Upper lobe of left lung (tissue), 6 donors: ENCODE data around the gene PLA2G4B. TPM values are rescaled to one million over a fixed set of nuclear protein-coding genes. Genes with fewer than 3 reads are reported as not detected.

ENCODE experiments used
- ATAC-seq, 2 donors: fragments of 200-7000 bp; cut with Tn5 transposase; one replicate each; pipeline ENCODE4 v1.9.1; 2022; ENCODE audit warnings: mild to moderate bottlenecking in 2 of 2, moderate library complexity in 2 of 2; ENCODE audit not compliant: low FRiP score in 2 of 2
- DNase-seq, 2 donors: peaks; one replicate each; pipeline ENCODE4 v3.0.0-alpha.2; 2019 to 2020
- H3K27ac ChIP-seq, 4 donors: fragments of 200-600 bp; sonication (generic); one replicate each; pipeline ENCODE4 v1.5.1; 2016 to 2019
- H3K27me3 ChIP-seq, 4 donors: fragments of 200-600 bp; sonication (generic); one replicate each; pipeline ENCODE4 v1.5.1; 2017 to 2019
- H3K36me3 ChIP-seq, 4 donors: fragments of 200-600 bp; sonication (generic); one replicate each; pipeline ENCODE4 v1.5.1; 2016 to 2019
- H3K4me1 ChIP-seq, 4 donors: fragments of 200-600 bp; sonication (generic); one replicate each; pipeline ENCODE4 v1.5.1; 2018 to 2019
- H3K4me3 ChIP-seq, 4 donors: fragments of 200-600 bp; sonication (generic); one replicate each; pipeline ENCODE4 v1.5.1; 2017 to 2019; ENCODE audit warnings: mild to moderate bottlenecking in 2 of 4, moderate library complexity in 1 of 4
- H3K9me3 ChIP-seq, 4 donors: fragments of 200-600 bp; sonication (generic); one replicate each; pipeline ENCODE4 v1.5.1; 2018 to 2019
- EP300 ChIP-seq, 4 donors: sonication (generic); formaldehyde crosslinking; IDR thresholded peaks; one replicate each; pipeline ENCODE4 v1.5.1; 2017; ENCODE audit warnings: antibody characterized with exemption in 4 of 4, control low read depth in 2 of 4
- POLR2A ChIP-seq, 4 donors: fragments of 450-650 bp; IDR thresholded peaks; one replicate each; pipeline ENCODE4 v1.5.1; 2016 to 2017; ENCODE audit warnings: antibody characterized with exemption in 4 of 4, mild to moderate bottlenecking in 2 of 4
- POLR2AphosphoS5 ChIP-seq, 2 donors: sonication (generic); formaldehyde crosslinking; IDR thresholded peaks; one replicate each; pipeline ENCODE4 v1.5.1; 2017; ENCODE audit warnings: antibody characterized with exemption in 2 of 2
- WGBS, 2 donors: methylation state at CpG; one replicate each; pipeline ENCODE4 v1.1.5; 2017 to 2018; 5-methylcytosine and 5-hydroxymethylcytosine counted together
- small RNA-seq, 4 donors: library from RNA; depleted of rRNA; stranded (forward); fragments of <200 nt; gene quantifications; one replicate each; pipeline ENCODE3, GENCODE V24; 2016
- total RNA-seq, 6 donors: library from RNA; depleted of rRNA in 4 of 6; stranded (reverse); fragments of >200 nt in 4 of 6; gene quantifications; one replicate each; pipeline versions ENCODE4 v1.1.0 to v1.2.1, GENCODE V29; 2016 to 2021
- TF ChIP-seq, protein P1 (sequence below), 6 experiments: fragments of 450-650 bp in 4 of 6; fragments of 200-600 bp in 2 of 6; sonication (generic) in 2 of 6; IDR thresholded peaks; one replicate each; pipeline ENCODE4 v1.5.1; 2016 to 2019; ENCODE audit warnings: antibody characterized with exemption in 6 of 6
- donor health status: DM: no; HTN: no; CAD: no; lungs with moderate emphysema.
- donor health status: DM: no; HTN: yes; CAD: no; lungs with severe emphysema.

The PLA2G4B gene
- total RNA-seq, 6 donors from 2014 or later, result 4.7 to 71.2 (median 14.4) TPM

DNA sequence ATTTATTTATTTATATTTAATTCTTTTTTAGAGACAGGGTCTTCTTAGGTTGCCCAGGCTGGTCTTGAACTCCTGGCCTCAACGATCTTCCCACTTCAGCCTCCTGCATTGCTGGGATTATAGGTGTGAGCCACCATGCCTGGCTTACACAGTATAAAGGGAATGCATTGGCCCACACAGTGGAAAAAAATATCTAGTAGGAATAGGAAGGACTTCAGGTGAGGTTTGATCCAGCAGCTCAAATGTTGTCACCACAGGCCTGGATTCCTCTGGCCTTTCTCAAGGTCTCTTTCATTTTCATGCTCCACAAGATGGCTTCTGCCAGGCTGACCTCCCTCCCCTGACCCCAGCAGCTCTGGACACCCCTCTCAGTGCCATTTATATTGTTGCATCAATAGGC lies 57.3 kb downstream of the PLA2G4B start:
- no peaks in the 10 kb centered on the region for H3K9me3 ChIP-seq
- ATAC-seq (no peak), DNase-seq (no peak)
- H3K27ac ChIP-seq, result no peak overlapping the region
- 95 to 96% methylated on average over 1 of the region's 1 CpG for WGBS, 2 donors
- H3K27me3 ChIP-seq, result no peaks in the 10 kb centered on the region
- H3K4me3 ChIP-seq, result no peak overlapping the region
- TF ChIP-seq POLR2A (IDR thresholded peaks at IDR 0.05), result no peak
- TF ChIP-seq POLR2AphosphoS5 (IDR thresholded peaks at IDR 0.05), result no peak
- no peak for TF ChIP-seq EP300 (IDR thresholded peaks at IDR 0.05)
- TF ChIP-seq, protein P1, sequence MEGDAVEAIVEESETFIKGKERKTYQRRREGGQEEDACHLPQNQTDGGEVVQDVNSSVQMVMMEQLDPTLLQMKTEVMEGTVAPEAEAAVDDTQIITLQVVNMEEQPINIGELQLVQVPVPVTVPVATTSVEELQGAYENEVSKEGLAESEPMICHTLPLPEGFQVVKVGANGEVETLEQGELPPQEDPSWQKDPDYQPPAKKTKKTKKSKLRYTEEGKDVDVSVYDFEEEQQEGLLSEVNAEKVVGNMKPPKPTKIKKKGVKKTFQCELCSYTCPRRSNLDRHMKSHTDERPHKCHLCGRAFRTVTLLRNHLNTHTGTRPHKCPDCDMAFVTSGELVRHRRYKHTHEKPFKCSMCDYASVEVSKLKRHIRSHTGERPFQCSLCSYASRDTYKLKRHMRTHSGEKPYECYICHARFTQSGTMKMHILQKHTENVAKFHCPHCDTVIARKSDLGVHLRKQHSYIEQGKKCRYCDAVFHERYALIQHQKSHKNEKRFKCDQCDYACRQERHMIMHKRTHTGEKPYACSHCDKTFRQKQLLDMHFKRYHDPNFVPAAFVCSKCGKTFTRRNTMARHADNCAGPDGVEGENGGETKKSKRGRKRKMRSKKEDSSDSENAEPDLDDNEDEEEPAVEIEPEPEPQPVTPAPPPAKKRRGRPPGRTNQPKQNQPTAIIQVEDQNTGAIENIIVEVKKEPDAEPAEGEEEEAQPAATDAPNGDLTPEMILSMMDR (IDR thresholded peaks at IDR 0.05), result no peak
- peaks cover 0 to 37% (median 14%) of the 10 kb centered on the region in 4 donors for H3K36me3 ChIP-seq
- H3K4me1 ChIP-seq, result peaks cover 19 to 28% (median 23%) of the 10 kb centered on the region in 4 donors

GRCh38 chr15:41896566-41896965 lies 57.9 kb downstream of the PLA2G4B start:
- H3K36me3 ChIP-seq, result peaks cover 0 to 41% (median 16%) of the 10 kb centered on the region in 4 donors

DNA sequence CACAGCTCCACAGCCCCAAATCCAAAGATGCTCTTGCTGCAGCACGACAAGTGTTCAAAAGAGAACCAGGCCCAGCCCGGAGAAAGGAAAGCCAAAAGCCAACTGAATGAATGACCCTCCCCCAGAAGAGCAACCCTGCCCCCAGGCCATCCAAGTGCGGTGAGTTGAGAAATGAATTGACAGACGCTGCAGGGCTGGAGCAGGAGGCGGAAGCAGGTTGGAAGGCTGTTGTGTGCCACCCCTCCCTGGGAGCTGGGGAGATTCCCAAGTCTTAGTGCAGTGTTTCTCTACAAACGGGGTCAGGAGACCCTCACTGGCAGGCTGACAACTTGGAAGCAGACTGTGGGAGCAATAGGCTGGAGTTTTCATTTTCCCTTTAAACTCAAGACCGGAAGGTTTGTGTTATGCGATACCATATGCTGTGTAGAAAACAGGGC lies 58.7 kb downstream of the PLA2G4B start:
- no peak for DNase-seq
- 72 to 85% methylated on average over 8 of the region's 8 CpGs for WGBS, 2 donors
- TF ChIP-seq POLR2AphosphoS5 (IDR thresholded peaks at IDR 0.05) (no peak), EP300 (IDR thresholded peaks at IDR 0.05) (no peak), POLR2A (IDR thresholded peaks at IDR 0.05) (no peak)
- TF ChIP-seq, protein P1 (IDR thresholded peaks at IDR 0.05), result no peak

More at GRCh38 chr15:41896566-41896965, 57.9 kb downstream of the PLA2G4B start:
- Histone ChIP-seq H3K27ac (no peak overlapping the region), H3K9me3 (no peaks in the 10 kb centered on the region), H3K4me3 (no peak overlapping the region), H3K27me3 (no peaks in the 10 kb centered on the region), H3K4me1 (peaks cover 19 to 28% (median 23%) of the 10 kb centered on the region in 4 donors)
- TF ChIP-seq, protein P1 (IDR thresholded peaks at IDR 0.05), result no peak
- no peak for ATAC-seq
- WGBS, 2 donors, result 72 to 95% methylated on average over 4 to 6 of the region's 6 CpGs
- no peak for DNase-seq

More for the DNA sequence above, 58.7 kb downstream of the PLA2G4B start:
- peaks cover 19 to 28% (median 23%) of the 10 kb centered on the region in 4 donors for H3K4me1 ChIP-seq
- peaks cover 0 to 41% (median 17%) of the 10 kb centered on the region in 4 donors for H3K36me3 ChIP-seq
- no peaks in the 10 kb centered on the region for H3K27me3 ChIP-seq
- ATAC-seq, result no peak
- H3K27ac ChIP-seq, result peak overlapping the region in 1 of 4 donors; percentile 20
- H3K9me3 ChIP-seq, result no peaks in the 10 kb centered on the region
- no peak overlapping the region for H3K4me3 ChIP-seq

Small RNAs within 50 kb of the gene (small RNA-seq; reads per million reads assigned to genes)
- gene JMJD7-PLA2G4B (0 to 0.43 (median 0) reads per million in 4 donors), gene MIR4310 (0 reads per million in 4 donors), gene RNA5SP393 (0 reads per million in 4 donors)

Other genes starting within 250 kb of the PLA2G4B start
- gene MGA, start 178.4 kb upstream of the PLA2G4B start, total RNA-seq, result 10 to 100 TPM; 22.8 to 54.5 (median 33.4) TPM
- gene MAPKBP1, start 64.4 kb upstream of the PLA2G4B start, total RNA-seq, result 10 to 100 TPM; 12.8 to 83.8 (median 26.8) TPM
- 10 to 100 TPM; 14.4 to 41.5 (median 31.2) TPM for gene JMJD7, start 10.8 kb upstream of the PLA2G4B start, total RNA-seq
- 1 to 10 TPM in 3 of 6 donors, under 1 TPM in 3; 0.20 to 9.4 (median 2.0) TPM for gene SPTBN5, start 55.2 kb downstream of the PLA2G4B start, total RNA-seq
- gene EHD4, start 133.7 kb downstream of the PLA2G4B start, total RNA-seq, result 10 to 100 TPM; 23.0 to 46.4 (median 31.5) TPM
- 1 to 10 TPM in 2 of 6 donors, under 1 TPM in 2, not detected in 2; 0.13 to 5.2 (median 1.1) TPM for gene PLA2G4E, start 182.2 kb downstream of the PLA2G4B start, total RNA-seq